ENCODE measurements around the gene MAGEB16.

- TF ChIP-seq CTCF (IDR thresholded peaks at IDR 0.05 in 4 of 5, conservative IDR thresholded peaks at IDR 0.05 in 1 of 5) = no peak
- no peak for TF ChIP-seq POLR2A (IDR thresholded peaks at IDR 0.05)
These were observed 43.7 kb downstream of the MAGEB16 start for GRCh38 chrX:35841872-35842271.
